HEK293 (cell line): ENCODE measurements around the gene ANKZF1.

Source experiments
- ATF2 ChIP-seq: fragments of 450-650 bp; formaldehyde crosslinking; IDR thresholded peaks from 2 replicates; pipeline ENCODE4 v1.5.1; 2016; ENCODE audit warnings: missing biosample characterization, missing genetic modification characterization, low read depth
- CTCF ChIP-seq: fragments of 450-650 bp; formaldehyde crosslinking; IDR thresholded peaks from 2 replicates; pipeline ENCODE4 v1.5.1; 2016; ENCODE audit warnings: missing biosample characterization, missing genetic modification characterization
- YY1 ChIP-seq: fragments of 450-650 bp; formaldehyde crosslinking; IDR thresholded peaks from 2 replicates; pipeline ENCODE4 v1.5.1; 2018; ENCODE audit warnings: missing biosample characterization, missing genetic modification characterization
- ZBTB21 ChIP-seq: fragments of 450-650 bp; formaldehyde crosslinking; IDR thresholded peaks from 2 replicates; pipeline ENCODE4 v1.5.1; 2017; ENCODE audit warnings: missing biosample characterization, missing genetic modification characterization
- ZNF2 ChIP-seq: fragments of 450-650 bp; formaldehyde crosslinking; IDR thresholded peaks from 2 replicates; pipeline ENCODE4 v1.5.1; 2016; ENCODE audit warnings: missing biosample characterization, missing genetic modification characterization
- ZNF596 ChIP-seq: fragments of 450-650 bp; IDR thresholded peaks from 2 replicates; pipeline ENCODE4 v1.5.0; 2018; ENCODE audit warnings: missing biosample characterization, mild to moderate bottlenecking, missing genetic modification characterization, moderate library complexity
- ZNF610 ChIP-seq: fragments of 450-650 bp; formaldehyde crosslinking; IDR thresholded peaks from 2 replicates; pipeline ENCODE4 v1.5.1; 2016; ENCODE audit warnings: missing biosample characterization, missing genetic modification characterization, borderline replicate concordance
- ZNF660 ChIP-seq: fragments of 450-650 bp; IDR thresholded peaks from 2 replicates; pipeline ENCODE4 v1.5.1; 2018; ENCODE audit warnings: missing biosample characterization, mild to moderate bottlenecking, missing genetic modification characterization
- ZNF664 ChIP-seq: fragments of 450-650 bp; formaldehyde crosslinking; IDR thresholded peaks from 2 replicates; pipeline ENCODE4 v1.5.1; 2016; ENCODE audit warnings: missing biosample characterization, missing genetic modification characterization
- ZNF792 ChIP-seq: fragments of 450-650 bp; formaldehyde crosslinking; IDR thresholded peaks from 2 replicates; pipeline ENCODE4 v1.5.1; 2016; ENCODE audit warnings: missing biosample characterization, missing genetic modification characterization
- TF ChIP-seq, protein P1 (sequence below): fragments of 450-650 bp; formaldehyde crosslinking; IDR thresholded peaks from 2 replicates; pipeline ENCODE4 v1.5.1; 2016; ENCODE audit warnings: missing biosample characterization, missing genetic modification characterization

GRCh38 chr2:219245899-219246230 lies 16.3 kb downstream of the ANKZF1 start:
- TF ChIP-seq CTCF (tag by site-specific recombination) = no peak
- TF ChIP-seq ZNF610 (tag by site-specific recombination) = no peak
- no peak for TF ChIP-seq ATF2 (tag by site-specific recombination)
- TF ChIP-seq ZNF660 = no peak
- no peak for TF ChIP-seq ZNF596 (tag by site-specific recombination)
- TF ChIP-seq, protein P1, sequence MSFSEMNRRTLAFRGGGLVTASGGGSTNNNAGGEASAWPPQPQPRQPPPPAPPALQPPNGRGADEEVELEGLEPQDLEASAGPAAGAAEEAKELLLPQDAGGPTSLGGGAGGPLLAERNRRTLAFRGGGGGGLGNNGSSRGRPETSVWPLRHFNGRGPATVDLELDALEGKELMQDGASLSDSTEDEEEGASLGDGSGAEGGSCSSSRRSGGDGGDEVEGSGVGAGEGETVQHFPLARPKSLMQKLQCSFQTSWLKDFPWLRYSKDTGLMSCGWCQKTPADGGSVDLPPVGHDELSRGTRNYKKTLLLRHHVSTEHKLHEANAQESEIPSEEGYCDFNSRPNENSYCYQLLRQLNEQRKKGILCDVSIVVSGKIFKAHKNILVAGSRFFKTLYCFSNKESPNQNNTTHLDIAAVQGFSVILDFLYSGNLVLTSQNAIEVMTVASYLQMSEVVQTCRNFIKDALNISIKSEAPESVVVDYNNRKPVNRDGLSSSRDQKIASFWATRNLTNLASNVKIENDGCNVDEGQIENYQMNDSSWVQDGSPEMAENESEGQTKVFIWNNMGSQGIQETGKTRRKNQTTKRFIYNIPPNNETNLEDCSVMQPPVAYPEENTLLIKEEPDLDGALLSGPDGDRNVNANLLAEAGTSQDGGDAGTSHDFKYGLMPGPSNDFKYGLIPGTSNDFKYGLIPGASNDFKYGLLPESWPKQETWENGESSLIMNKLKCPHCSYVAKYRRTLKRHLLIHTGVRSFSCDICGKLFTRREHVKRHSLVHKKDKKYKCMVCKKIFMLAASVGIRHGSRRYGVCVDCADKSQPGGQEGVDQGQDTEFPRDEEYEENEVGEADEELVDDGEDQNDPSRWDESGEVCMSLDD (tag by site-specific recombination) = no peak
- no peak for TF ChIP-seq ZNF2
- TF ChIP-seq YY1 (tag by site-specific recombination) = no peak
- TF ChIP-seq ZNF664 (tag by site-specific recombination) = no peak
- no peak for TF ChIP-seq ZBTB21 (tag by site-specific recombination)
- TF ChIP-seq ZNF792 (tag by site-specific recombination) = no peak
